SK-N-SH (cell line): Measurements from ENCODE around the gene SP6. TPM values are rescaled to one million over a fixed set of nuclear protein-coding genes. Genes with fewer than 3 reads are reported as not detected.

ENCODE experiments used
- CTCF ChIA-PET: fragments of 300-600, 350-600 bp; formaldehyde crosslinking; extraction: SDS; loops from one replicate; lab custom pipeline; 2021; lab: Yijun Ruan, JAX
- POLR2A ChIA-PET: fragments of 350-600 bp; sonication (Branson Sonifier 250); formaldehyde crosslinking; extraction: SDS; loops from one replicate; lab custom pipeline; 2020; ENCODE audit warnings: antibody characterized with exemption, inconsistent platforms; lab: Yijun Ruan, JAX
- DNase-seq: peaks from one replicate; pipeline ENCODE4 v3.0.0; 2012
- H2AFZ ChIP-seq: fragments of 200-600 bp; sonication (generic); 2 replicates; pipeline ENCODE4 v1.8.1; 2016; ENCODE audit warnings: antibody characterized with exemption, mild to moderate bottlenecking, low read depth
- H3F3A ChIP-seq: fragments of 200-600 bp; sonication (generic); replicated peaks from 2 replicates; pipeline ENCODE3; 2016; ENCODE audit warnings: antibody characterized with exemption, mild to moderate bottlenecking; ENCODE audit not compliant: insufficient read depth
- H3K27ac ChIP-seq, 2 experiments: fragments of 200-500 bp in 1 of 2; fragments of 200-600 bp in 1 of 2; sonication (Bioruptor generic) in 1 of 2; sonication (generic), shearing (Covaris generic) in 1 of 2; 2 replicates each; pipeline versions ENCODE4 v1.5.1 to v1.6.1; 2014 to 2016; ENCODE audit warnings: low read depth in 2 of 2, inconsistent platforms in 1 of 2, low read length in 1 of 2, mild to moderate bottlenecking in 1 of 2, mixed read lengths in 1 of 2
- H3K27me3 ChIP-seq: fragments of 200-600 bp; sonication (generic), shearing (Covaris generic); 2 replicates; pipeline ENCODE4 v1.6.1; 2016; ENCODE audit warnings: mixed run types; ENCODE audit not compliant: insufficient read depth
- H3K36me3 ChIP-seq, 2 experiments: fragments of 200-500 bp in 1 of 2; fragments of 200-600 bp in 1 of 2; sonication (Bioruptor generic) in 1 of 2; sonication (generic) in 1 of 2; replicated peaks in 1 of 2; 2 replicates each; pipeline versions ENCODE3 to v1.5.1; 2014 to 2016; ENCODE audit warnings: low read length in 1 of 2, mild to moderate bottlenecking in 1 of 2; ENCODE audit not compliant: insufficient read depth in 2 of 2, control insufficient read depth in 1 of 2
- H3K4me1 ChIP-seq, 2 experiments: fragments of 200-500 bp in 1 of 2; fragments of 200-600 bp in 1 of 2; sonication (Bioruptor generic) in 1 of 2; sonication (generic), shearing (Covaris generic) in 1 of 2; 2 replicates each; pipeline versions ENCODE4 v1.5.1 to v1.6.1; 2014 to 2016; ENCODE audit warnings: low read depth in 1 of 2, low read length in 1 of 2, mixed run types in 1 of 2; ENCODE audit not compliant: insufficient read depth in 2 of 2, control insufficient read depth in 1 of 2
- H3K4me2 ChIP-seq: fragments of 200-600 bp; sonication (generic), shearing (Covaris generic); 2 replicates; pipeline ENCODE4 v1.6.1; 2017; ENCODE audit warnings: mixed run types
- H3K4me3 ChIP-seq, 2 experiments: fragments of 200-500 bp in 1 of 2; fragments of 200-600 bp in 1 of 2; sonication (Bioruptor generic) in 1 of 2; sonication (generic), shearing (Covaris generic) in 1 of 2; 2 replicates each; pipeline versions ENCODE4 v1.5.1 to v1.8.1; 2014 to 2016; ENCODE audit warnings: low read depth in 2 of 2, inconsistent platforms in 1 of 2, low read length in 1 of 2, mild to moderate bottlenecking in 1 of 2, mixed read lengths in 1 of 2, moderate library complexity in 1 of 2
- H3K79me2 ChIP-seq: fragments of 200-600 bp; sonication (generic); 2 replicates; pipeline ENCODE4 v1.8.1; 2017; ENCODE audit warnings: mild to moderate bottlenecking; ENCODE audit not compliant: insufficient read depth
- H3K9ac ChIP-seq: fragments of 200-600 bp; sonication (generic); 2 replicates; pipeline ENCODE4 v1.6.1; 2017; ENCODE audit warnings: mixed run types
- H3K9me2 ChIP-seq: fragments of 200-600 bp; sonication (generic); 2 replicates; pipeline ENCODE4 v1.6.1; 2017; ENCODE audit warnings: mixed run types
- H3K9me3 ChIP-seq: fragments of 200-600 bp; sonication (generic); 2 replicates; pipeline ENCODE4 v1.6.1; 2017; ENCODE audit warnings: mixed run types, mild to moderate bottlenecking, moderate library complexity
- H4K20me1 ChIP-seq: fragments of 200-600 bp; sonication (generic); 2 replicates; pipeline ENCODE4 v1.6.1; 2017; ENCODE audit warnings: mild to moderate bottlenecking, mixed run types; ENCODE audit not compliant: insufficient read depth
- CTCF ChIP-seq: fragments of 200-600 bp; sonication (generic); IDR thresholded peaks from 2 replicates; pipeline ENCODE4 v1.6.1; 2017; ENCODE audit warnings: antibody characterized with exemption, mild to moderate bottlenecking, moderate library complexity
- EZH2phosphoT487 ChIP-seq: fragments of 200-600 bp; sonication (generic); IDR thresholded peaks from 2 replicates; pipeline ENCODE4 v1.6.1; 2017; ENCODE audit warnings: low read depth, mixed run types, mild to moderate bottlenecking, antibody characterized with exemption, moderate library complexity, borderline replicate concordance
- FOSL2 ChIP-seq: IDR thresholded peaks from 2 replicates; pipeline ENCODE4 v1.4.0; 2012; ENCODE audit warnings: low read depth, mild to moderate bottlenecking, moderate library complexity, borderline replicate concordance
- FOXJ3 ChIP-seq: sonication (generic); formaldehyde crosslinking; IDR thresholded peaks from 2 replicates; pipeline ENCODE4 v1.5.1; 2020; ENCODE audit warnings: mild to moderate bottlenecking, missing genetic modification reagents
- FOXM1 ChIP-seq: IDR thresholded peaks from 2 replicates; pipeline ENCODE4 v1.4.0; 2012; ENCODE audit warnings: low read depth, mild to moderate bottlenecking
- JUND ChIP-seq: IDR thresholded peaks from 2 replicates; pipeline ENCODE4 v1.4.0; 2012
- MAX ChIP-seq: IDR thresholded peaks from 2 replicates; pipeline ENCODE4 v1.4.0; 2012; ENCODE audit warnings: low read depth
- MEF2A ChIP-seq: IDR thresholded peaks from 2 replicates; pipeline ENCODE4 v1.4.0; 2012; ENCODE audit warnings: low read depth, borderline replicate concordance
- MXI1 ChIP-seq: IDR thresholded peaks from 2 replicates; pipeline ENCODE4 v1.6.1; 2012; ENCODE audit warnings: mild to moderate bottlenecking, low read depth, low read length, improper control_type of control experiment
- NRF1 ChIP-seq: IDR thresholded peaks from 2 replicates; pipeline ENCODE4 v1.6.1; 2012; ENCODE audit warnings: low read depth, mild to moderate bottlenecking, low read length
- POLR2AphosphoS5 ChIP-seq: IDR thresholded peaks from 2 replicates; pipeline ENCODE4 v1.6.1; 2012; ENCODE audit warnings: low read depth, low read length
- RAD21 ChIP-seq: IDR thresholded peaks from 2 replicates; pipeline ENCODE4 v1.6.1; 2012; ENCODE audit warnings: mild to moderate bottlenecking, low read length
- RCOR1 ChIP-seq: fragments of 150-350 bp; IDR thresholded peaks from 2 replicates; pipeline ENCODE4 v1.6.1; 2017; ENCODE audit warnings: antibody characterized with exemption, low read length
- REST ChIP-seq: IDR thresholded peaks from 2 replicates; pipeline ENCODE4 v1.6.1; 2012; ENCODE audit warnings: mild to moderate bottlenecking, low read depth, low read length, moderate library complexity
- RXRA ChIP-seq: IDR thresholded peaks from 2 replicates; pipeline ENCODE4 v1.4.0; 2012; ENCODE audit warnings: low read depth, mild to moderate bottlenecking, borderline replicate concordance
- SIN3A ChIP-seq: IDR thresholded peaks from 2 replicates; pipeline ENCODE4 v1.6.1; 2012; ENCODE audit warnings: low read depth, mild to moderate bottlenecking, low read length, moderate library complexity, borderline replicate concordance
- TEAD4 ChIP-seq: IDR thresholded peaks from 2 replicates; pipeline ENCODE4 v1.4.0; 2012; ENCODE audit warnings: mild to moderate bottlenecking, borderline replicate concordance; ENCODE audit not compliant: insufficient read depth
- YY1 ChIP-seq: IDR thresholded peaks from 2 replicates; pipeline ENCODE4 v1.4.0; 2012; ENCODE audit warnings: low read depth, mild to moderate bottlenecking
- WGBS: methylation state at CpG from one replicate; pipeline ENCODE4 v1.1.6; 2017; ENCODE audit warnings: low lambda C conversion rate; 5-methylcytosine and 5-hydroxymethylcytosine counted together
- polyA plus RNA-seq, 3 experiments: library from polyadenylated mRNA; depleted of rRNA; stranded (reverse); fragments of >200 nt; gene quantifications; 2 replicates each; pipeline ENCODE4 v1.2.3, GENCODE V29; 2012

SP6 gene
- polyA plus RNA-seq, 1 of the 3 experiments (the other 2 are of a cell fraction) = 0.03 TPM

- POLR2A ChIA-PET = interaction anchor here (0.8 to 1.3 kb wide), 2 partner anchors 17 to 57 kb away, joined by 3 to 4 read pairs; partner anchors contain the start of genes OSBPL7 and SP2
- peaks cover 0 to 38% of the 10 kb centered on the region in 2 experiments for H3K36me3 ChIP-seq
- H3K4me3 ChIP-seq = no peak overlapping the region
- peaks cover 15% of the 10 kb centered on the region; the same call in 1 of the 2 replicates for H3K79me2 ChIP-seq
- no peaks in the 10 kb centered on the region for H3K9me3 ChIP-seq
- H3K27ac ChIP-seq = no peak overlapping the region
- no peaks in the 10 kb centered on the region for H4K20me1 ChIP-seq
- peaks cover 8 to 22% of the 10 kb centered on the region in 2 experiments; a peak in 2 of 4 replicates for H3K4me1 ChIP-seq
- DNase-seq = no peak
- CTCF ChIA-PET = interaction anchor here (0.8 to 33.0 kb wide), 6 partner anchors 1 to 180 kb away, joined by 3 to 1447 read pairs (median 288); partner anchors contain the start of genes CDK5RAP3, LRRC46, MRPL10 and SCRN2
- 95% methylated on average over 13 of the region's 13 CpGs for WGBS
- no peak overlapping the region for H3K9ac ChIP-seq
- no peak overlapping the region for H3K4me2 ChIP-seq
- H3K27me3 ChIP-seq = no peaks in the 10 kb centered on the region
- no peak overlapping the region for H2AFZ ChIP-seq
- H3F3A ChIP-seq = peaks cover 3% of the 10 kb centered on the region
- no peak for TF ChIP-seq YY1
- no peak for TF ChIP-seq MEF2A
- TF ChIP-seq JUND = no peak
- TF ChIP-seq NRF1 = no peak
- no peak for TF ChIP-seq RXRA
- TF ChIP-seq RCOR1 = no peak
- TF ChIP-seq RAD21 = no peak
- TF ChIP-seq REST = no peak
- TF ChIP-seq SIN3A = no peak
- no peak for TF ChIP-seq MXI1
- no peak for TF ChIP-seq EZH2phosphoT487
- TF ChIP-seq MAX = no peak
- TF ChIP-seq FOSL2 = no peak
- TF ChIP-seq POLR2AphosphoS5 = no peak
- no peak for TF ChIP-seq FOXM1
- TF ChIP-seq FOXJ3 (CRISPR knock-in tag) = no peak
- TF ChIP-seq TEAD4 = no peak
- TF ChIP-seq CTCF = no peak
- H3K9me2 ChIP-seq = no peaks in the 10 kb centered on the region
These were observed 12.3 kb downstream of the SP6 start for GRCh38 chr17:47838636-47839035.
